GM19351 (cell line): Measurements from ENCODE around the gene HS3ST3A1.

Experiments used
- ATAC-seq: cut with Tn5 transposase; IDR thresholded peaks from one replicate; pipeline ENCODE4 v1.9.1; 2021; ENCODE audit warnings: mild to moderate bottlenecking, moderate library complexity; ENCODE audit not compliant: unreplicated experiment

HS3ST3A1 gene

GRCh38 chr17:13457783-13458182, 143.9 kb downstream of the HS3ST3A1 start:
- ATAC-seq: no peak
